ENCODE data around the gene CREG2.

Gene CREG2

DNA sequence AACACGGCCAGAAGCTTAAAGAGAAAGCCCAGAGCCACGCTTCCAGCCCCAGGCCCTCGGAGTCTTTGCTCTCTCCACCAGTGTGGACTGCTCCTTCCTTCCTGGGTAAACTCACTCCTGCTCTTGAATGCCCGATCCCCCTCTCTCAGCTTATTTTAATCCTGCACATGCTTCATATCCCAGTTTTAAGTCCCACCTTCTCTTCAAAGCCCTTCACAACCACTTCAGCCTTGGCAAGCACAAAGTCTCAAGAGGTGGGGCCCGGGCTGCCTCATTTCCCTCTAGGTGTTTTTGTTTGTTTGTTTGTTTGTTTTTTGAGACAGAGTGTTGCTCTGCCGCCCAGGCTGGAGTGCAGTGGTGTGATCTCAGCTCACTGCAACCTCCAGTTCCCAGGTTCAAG, 21.6 kb upstream of the CREG2 start:
- DNase-seq, result no peak

DNA sequence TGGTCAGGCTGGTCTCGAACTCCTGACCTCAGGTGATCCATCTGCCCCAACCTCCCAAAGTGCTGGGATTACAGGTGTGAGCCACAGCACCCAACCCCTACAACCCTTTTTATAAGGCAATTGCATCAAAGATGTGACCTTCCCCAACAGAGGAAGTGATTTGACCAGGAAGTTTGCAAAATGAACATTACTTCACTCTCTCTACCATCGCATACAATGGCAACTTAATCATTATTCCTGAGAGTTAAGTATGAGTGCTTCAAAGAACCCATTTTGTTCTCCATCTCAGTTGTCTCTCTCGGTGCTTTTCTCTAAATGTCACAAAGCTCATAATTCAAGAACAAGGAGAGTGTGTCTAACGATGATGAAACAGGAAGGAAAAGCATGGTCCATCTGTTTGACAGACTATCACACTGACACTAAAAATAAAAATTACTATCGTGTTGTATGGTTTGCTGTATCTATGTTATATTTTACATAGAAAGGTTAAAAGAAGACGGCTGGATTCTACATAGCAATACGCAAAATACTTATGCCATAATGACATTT, 18.1 kb upstream of the CREG2 start:
- no peak for DNase-seq

DNA sequence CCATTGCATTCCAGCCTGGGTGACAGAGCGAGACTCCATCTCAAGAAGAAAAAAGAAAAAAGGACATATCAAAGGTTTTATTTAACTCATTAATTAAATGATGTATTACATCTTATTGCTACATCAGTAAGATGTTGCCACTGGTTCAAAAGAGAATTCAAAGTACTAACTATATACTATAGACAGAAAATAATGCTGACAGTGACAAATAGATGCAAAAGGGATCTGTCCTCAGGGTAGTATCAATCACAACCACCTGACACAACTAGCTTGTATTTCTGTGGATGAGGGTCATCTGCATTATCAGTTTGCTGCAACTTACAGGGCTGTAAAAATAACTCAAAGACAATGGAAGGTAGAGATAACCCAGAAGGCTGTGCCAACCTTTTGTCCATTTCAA, 16.4 kb upstream of the CREG2 start:
- no peak for DNase-seq

DNA sequence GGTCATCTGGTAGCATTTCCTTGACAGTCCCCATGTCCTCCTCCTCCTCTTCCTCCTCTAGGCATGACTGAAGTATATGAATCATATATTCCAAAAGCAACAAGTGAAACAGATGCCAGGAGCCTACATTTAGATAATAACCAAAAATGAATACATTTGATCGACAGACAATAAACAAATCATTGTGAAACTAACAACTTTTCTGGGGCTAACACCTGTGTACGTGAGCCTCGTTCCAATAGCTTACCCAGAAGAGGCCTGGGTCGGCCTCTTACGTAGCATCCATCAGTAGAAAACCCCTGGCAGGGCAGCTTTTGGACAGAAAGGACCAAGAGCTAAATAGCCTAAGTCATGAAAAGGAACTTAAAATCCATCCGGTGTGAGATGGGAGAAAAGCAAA, 15.3 kb upstream of the CREG2 start:
- DNase-seq, result no peak

DNA sequence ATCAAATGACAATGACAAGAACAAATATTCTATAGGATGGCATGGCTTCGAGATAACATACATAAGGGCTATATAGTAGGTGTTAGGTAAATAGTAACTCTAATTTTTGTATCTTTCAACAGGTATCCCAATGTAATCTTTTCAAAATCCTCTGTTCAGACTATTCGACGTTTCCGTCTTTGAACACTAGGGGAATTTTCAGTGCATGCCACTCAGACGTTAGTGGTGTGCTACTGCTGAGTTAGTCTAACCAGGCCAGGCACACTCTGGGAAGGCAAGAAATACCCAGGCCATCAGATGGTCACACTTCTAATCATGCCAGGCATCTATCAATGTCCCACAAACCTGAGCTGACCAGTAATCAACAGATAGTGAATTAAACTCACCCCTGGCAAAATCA, 14.6 kb upstream of the CREG2 start:
- no peak for DNase-seq

DNA sequence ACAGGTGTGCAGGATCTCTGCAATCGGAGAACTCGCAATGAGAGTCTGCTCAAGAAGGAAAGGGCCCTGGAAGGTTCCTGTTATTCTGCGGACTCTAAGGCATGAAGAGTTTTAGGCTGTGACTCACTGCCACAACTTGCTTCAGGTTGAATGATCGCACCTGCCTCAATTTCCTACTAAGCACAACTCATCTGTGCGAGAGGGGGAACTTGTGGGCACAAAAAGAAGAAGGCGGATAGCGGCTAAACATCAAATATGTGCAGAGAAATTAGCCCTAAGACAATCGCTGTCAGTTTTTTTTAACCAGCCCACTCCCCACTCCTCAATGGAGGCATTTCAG, 14.0 kb upstream of the CREG2 start:
- no peak for DNase-seq

DNA sequence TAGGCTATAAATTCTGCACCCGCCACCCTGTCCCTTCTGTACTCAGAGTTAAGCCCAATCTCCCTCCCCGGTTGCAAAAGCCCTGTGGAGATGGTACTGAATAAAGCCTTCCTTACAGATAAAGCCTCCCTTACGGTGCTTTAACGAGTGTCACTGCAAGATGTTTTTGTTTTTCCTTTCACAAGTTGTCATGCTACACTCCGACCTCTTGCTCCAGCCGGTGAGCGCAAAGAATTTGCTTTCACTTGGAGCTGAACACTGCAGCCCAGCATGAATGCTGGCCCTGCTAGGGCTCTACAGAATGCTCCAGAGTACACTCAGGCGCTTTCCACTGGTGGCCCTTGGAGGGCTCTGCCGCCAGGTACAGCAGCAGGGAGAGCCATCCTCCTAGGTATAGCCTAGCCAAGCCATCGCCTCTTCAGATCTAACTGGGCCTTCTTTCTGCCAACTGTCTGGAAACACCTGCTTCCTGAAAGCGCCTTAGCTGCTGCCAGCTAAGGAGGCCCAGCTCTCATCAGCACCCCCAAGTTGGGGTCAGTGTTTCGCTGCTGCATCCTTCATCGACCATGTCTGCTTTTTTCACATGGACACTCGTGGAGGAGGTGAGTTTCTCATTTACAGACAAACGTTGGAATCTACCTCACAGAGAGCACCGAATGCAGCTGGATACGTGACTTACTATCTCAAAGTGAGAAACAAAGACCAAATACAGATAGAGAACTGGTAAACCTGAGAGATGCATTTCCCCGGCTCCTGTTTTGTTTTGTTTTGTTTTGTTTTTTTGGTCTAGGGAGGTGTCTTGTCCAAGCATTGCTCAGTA, 13.4 kb upstream of the CREG2 start:
- no peak for DNase-seq

DNA sequence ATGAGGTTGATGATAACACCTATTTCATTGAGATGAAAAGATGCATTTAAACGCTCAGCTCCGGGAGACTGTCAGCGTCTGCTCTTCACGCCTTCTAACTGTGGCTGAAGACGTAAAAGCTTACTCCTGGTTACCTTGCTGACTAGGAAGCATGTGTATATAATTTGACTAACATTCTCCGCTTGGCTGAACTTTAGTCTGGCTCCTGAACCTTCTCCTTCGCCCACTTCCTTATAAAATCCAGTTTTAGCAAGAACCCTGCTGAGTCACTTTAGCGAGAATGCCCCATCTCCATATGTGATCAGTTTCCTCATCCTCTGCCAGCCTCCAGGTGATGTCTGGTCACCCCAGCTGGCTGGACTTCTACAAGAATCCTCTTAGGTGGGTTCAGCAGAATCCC, 12.7 kb upstream of the CREG2 start:
- no peak for DNase-seq

DNA sequence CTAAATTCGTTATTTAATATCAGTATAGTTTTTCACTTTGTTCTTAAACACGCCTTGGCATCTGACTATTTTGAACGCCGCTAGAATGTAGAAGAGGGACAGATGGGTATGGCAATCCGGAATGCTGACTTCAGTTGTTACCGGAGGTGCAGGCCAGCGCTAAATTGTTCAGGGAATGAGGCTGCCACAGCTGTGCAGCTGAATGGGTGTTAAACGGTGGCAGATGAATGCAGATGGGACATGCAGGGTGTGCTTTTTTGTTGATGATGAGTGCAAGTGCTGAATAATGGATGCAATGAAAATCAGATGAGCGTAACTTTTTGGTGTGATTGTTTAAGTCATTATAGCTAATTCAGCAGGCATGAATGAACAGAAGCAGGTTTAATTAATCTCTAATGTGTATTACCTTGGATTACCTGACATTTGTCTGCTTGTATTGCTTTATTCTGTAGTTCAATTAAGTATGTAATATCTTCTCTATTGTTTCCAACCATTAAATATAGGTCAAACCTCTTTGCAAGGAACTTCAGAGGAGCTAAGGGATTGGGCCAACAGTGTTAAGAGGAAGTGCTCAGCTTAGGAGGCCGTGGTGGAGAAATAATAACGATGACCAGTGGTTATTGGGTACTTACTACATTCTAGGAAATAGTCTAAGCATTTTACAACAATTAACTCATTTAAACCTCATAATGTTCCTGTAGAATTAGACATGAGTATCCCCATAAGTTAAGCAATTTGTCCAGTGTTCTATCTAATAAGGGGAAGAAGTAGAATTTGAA, 11.9 kb upstream of the CREG2 start:
- DNase-seq, result no peak

DNA sequence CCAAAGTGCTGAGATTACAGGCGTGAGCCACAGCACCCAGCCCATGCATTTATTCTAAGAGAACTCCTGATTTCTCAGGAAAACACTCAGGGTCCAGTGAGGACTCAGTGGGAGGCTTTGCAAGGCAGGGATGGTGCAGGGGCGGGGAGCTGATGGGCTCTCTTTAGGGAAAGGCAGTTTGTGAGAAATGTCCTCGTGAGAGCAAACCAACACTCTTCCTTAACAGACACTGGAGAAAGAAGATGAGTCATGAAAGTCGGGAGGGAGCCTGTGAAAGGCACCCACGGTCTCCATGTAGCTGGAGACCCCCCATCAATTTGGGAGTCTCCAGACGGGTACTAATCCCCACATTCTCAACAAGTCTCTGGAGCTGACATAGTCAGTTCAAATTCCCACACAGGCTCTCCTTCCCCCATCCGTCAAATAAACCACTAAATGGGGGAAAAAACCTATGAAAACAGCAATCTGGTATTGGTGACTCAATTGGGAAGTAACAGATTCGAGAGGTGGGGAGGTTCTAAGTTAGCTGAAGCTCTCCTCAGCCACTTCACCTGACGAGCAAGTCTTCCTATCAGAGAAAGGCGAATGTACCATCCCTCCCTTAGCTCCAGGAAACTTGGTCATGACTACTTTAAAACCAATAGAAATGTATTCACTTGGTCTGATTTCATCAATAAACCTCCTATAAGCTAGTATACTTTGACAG, 11.0 kb upstream of the CREG2 start:
- DNase-seq, result no peak

DNA sequence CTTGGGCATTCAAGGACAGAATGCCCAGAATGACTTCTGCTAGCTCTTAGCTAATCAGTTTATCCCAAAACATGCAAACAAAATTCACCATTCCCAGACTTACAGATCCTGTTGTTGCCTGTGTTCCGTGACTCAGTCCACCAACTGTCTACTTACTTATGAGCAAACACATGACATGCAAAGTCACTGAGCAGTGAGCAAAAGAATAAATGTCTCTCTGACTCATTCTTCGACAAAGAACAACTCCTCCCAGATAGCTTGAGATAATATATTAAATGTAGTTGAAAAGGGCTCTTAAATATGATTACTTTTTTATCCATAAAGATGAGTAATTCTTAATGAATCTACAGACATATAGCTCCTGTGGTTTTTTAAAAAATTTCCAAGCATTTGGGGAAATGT, 9.0 kb upstream of the CREG2 start:
- no peak for DNase-seq

DNA sequence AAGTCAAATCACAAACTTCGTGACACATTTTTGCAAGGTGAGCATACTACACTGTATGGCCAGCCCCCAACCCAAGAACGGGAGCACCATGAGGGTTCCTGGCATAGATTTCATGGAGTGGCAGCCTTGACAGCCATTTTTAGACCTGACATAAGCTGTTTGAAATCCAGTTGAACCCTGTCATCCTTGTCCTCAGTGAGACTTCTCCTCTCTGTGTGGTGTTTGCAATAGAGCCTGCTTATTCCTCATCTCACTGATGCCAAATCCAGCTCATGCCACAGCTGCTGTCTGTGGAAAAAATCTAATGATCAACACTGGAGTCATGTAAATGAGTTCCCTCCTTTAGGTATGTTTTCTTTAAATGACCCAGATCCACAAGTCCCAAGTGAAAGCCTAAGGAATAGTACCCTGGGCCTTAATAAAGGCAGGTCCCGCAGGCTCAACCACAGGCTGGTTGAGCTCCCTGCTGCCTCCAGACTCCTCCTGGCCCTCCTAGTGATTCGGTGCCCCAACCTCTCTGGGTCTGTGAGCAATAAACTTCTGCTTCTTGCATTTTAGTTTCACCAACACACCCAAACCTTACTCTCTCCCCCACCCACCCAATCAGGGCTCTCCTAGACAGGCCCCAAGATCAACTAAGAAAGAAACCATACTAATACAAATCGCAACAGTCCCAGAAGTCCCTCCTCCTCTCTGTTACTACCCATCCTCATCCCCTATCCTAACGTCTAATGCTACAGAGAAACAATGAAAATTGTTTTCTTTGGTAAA, 8.4 kb upstream of the CREG2 start:
- no peak for DNase-seq

DNA sequence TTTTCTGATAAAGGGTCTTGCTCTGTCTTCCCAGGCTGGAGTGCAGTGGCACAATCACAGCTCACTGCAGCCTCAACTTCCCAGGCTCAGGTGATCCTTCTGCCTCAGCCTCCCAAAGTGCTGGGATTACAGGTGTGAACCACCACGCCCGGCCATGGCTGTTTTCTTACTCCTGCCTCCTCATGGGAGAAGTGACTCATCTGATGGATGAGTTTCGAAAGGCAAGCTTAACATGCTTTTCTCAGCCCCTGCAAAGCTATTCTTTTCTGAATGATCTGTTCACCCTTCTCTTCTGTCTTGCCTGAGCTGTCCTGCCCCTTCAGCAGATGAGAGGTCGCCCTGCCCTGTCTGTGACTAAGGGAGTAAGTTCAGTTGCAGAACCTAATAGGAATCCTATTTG, 929 bp upstream of the CREG2 start:
- no peak for DNase-seq

DNA sequence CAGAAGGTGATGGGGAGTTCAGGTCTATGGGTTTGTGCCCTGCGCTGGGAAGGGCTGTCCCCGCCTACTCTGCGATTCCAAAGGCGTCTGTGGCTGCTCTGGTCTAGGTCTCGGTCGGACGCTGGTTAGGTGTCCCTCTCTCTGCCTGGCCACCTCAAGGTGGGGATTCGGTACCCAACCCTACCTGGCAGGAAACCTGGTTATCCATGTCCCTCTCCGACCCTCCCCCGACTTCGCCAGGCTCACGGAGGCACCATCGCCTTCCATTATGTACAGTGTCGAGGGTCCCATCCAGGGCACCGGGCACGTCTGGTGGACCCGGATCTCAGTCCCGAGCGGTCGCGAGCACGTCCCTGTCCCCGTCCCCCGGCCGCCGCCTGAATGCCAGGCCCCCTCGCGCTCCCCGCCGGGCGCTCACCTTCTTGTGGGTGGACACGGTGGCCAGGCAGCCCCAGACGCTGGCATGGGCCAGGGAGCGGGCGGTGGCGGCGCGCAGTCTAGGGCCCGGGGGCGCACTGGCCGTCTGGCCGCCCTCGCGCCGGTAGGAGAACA, 628 bp downstream of the CREG2 start:
- no peak for DNase-seq

DNA sequence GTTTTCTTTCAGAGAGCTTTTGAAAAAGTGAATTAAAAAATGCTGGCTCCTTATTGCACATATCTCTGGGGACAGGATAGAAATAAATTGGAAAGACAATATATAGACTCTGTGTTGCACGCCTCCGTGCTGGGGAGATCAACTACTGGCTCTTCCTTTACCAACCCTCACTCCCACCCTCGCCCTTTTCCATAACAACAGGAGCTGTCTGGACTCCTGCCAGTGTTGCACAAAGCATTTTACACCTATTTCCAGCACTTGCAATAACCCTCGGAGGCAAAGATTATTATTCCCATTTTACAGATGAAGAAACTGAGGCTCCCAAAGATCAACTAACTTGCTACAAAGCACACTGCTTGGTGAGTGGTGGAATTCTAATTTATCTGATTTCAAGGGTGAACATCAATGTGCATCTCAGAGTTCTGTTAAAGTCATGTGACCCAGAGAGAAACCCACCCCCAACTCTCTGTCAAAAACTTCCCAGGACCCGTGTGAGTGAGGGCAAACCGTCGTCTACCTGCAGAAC, 4.2 kb downstream of the CREG2 start:
- no peak for DNase-seq

DNA sequence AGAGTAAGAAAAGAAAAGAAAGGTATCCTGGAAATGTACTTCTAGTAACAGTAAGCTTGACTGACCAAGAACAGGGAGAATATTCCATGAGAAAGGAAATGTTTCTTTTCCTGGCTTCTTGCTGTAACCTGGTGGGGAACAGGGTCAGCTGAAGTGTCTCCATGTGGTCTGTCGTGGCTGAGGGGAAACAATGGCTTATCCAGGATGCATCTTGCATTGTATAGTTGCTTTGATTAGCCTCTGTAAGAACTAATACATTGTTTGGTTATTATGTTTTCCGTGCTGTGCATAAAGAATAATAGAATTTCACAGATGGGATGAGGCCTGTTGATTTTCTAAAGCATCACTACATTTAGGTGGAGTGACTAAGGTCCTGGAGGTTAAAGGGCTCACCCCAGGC, 4.9 kb downstream of the CREG2 start:
- no peak for DNase-seq

DNA sequence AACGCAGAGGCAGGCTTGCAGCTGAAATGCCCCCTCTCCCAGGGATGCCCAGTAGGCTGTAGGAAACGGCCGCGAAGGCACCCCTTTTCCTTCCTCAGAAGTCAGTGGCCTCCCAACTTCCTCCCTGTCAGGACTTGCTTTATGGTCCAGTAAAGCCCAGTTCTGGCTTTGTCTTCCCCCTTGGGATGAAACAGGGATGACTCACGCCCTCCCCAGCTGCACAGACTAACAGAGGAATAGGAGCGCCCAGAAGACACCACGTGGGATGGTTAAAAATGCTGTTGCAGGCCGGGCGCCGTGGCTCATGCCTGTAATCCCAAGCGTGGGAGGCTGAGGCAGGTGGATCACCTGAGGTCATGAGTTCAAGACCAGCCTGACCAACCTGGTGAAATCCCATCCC, 6.9 kb downstream of the CREG2 start:
- no peak for DNase-seq

DNA sequence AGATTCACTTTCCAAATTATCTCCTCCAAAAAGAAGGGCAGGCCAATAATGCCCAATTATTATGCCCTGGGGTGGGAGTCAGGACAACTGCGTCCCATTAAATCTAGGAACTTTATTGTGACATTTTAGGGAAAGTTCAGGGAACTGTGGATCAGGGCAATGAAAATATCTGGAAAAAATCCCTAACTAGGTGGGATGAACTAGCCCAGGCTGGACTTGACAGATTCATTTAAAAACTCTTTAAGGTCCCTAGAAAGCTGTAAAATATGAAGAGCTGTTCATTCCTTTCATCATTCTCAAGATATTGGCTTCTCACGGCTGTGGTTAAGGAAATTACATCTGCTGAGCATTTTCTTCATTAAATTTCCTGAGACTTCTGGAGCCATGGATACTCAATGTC, 8.2 kb downstream of the CREG2 start:
- DNase-seq, result no peak

DNA sequence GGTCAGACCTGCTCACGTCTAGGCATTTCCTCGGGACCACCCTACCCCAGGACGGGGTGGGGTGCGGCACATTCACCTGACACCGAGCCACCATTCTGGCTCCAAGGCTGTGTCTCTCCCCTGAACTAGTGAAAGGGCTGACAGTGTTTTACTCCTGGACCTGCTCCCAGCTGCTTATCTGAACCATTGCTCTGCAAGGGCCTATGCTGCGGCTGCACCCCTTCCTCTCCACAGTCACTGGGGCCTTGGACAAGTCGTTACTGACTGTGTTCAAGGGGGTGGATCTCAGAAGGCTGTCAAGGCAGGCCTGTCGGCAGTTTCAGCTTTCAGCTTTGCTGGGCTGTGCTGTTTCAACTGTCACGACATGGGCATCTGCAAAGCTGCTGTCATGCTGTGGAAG, 11.7 kb downstream of the CREG2 start:
- no peak for DNase-seq

DNA sequence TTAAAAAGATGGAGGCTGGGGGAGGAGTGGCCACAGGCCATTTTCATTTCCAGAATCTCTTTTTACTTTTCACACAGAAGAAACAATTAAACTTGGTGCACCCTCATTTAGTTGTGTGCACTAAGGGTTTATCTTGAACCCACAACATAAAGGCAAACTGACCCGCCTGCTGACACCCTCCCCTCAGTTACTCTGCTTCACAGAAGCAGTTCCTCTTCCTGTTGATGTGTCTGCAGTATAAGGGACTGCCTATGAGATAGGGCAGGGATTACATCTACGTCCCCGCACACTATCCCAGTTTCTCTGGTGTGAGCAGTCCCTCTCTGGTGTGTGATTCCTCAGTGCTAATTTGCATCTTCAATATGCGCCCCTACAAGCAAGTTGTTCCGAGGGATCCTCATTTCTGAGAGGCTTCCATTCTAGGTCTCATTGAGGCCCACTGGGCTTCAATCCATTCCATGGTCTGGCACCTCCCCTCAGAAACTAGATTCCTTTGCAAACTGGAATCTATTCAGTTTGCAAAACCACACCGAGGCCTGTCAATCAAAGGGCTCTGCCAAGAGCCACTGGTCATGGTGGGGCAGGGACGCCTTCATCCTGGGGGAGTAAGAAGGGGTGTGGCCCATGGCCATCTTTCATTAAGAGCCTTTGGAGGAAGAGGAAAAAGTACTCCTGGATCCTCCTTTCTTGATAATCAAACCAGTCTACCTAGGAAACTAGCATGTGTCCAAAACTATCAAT, 12.3 kb downstream of the CREG2 start:
- no peak for DNase-seq

DNA sequence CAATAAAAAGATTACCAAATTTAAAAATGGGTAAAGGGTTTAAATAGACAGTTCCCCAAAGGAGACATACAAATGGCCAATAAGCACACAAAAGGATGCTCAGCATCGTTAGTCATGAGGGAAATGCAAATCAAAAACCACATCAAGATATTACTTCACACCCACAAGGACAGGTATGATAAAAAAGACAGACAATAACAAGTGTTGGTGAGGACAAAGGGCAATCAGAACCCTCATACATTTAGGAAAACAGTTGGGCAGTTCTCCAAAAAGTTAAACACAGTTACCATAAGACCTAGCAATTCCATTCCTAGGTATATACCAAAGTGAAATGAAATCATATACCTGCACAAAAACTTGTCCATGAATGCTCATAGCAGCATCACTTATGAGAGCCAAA, 14.5 kb downstream of the CREG2 start:
- DNase-seq, result no peak

DNA sequence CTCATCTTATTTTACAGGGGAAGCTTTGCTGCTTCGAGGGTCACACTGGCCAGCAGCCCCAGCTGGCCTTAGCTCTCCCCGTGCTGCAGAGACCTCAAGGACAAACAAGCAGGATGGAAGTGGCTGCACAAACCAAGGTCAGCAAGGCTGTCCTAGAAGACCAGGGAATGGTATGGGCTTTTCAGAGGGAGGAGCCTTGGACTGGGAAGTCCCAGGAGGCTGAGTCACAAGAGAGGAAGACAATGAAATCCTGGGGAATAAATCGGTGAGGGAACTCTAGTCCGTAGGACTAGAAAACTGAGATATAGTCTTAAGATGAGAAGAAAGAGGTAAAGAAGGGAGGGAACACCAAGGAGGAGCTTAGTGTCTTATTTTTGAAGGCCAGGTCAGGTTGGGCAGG, 15.7 kb downstream of the CREG2 start:
- no peak for DNase-seq
